Measurements from ENCODE around the gene BUB1B. TPM values are rescaled to one million over a fixed set of nuclear protein-coding genes. Genes with fewer than 3 reads are reported as not detected.

BUB1B gene
- total and polyA plus RNA-seq, 8 donors, result 1.6 to 25.0 (median 4.4) TPM

DNA sequence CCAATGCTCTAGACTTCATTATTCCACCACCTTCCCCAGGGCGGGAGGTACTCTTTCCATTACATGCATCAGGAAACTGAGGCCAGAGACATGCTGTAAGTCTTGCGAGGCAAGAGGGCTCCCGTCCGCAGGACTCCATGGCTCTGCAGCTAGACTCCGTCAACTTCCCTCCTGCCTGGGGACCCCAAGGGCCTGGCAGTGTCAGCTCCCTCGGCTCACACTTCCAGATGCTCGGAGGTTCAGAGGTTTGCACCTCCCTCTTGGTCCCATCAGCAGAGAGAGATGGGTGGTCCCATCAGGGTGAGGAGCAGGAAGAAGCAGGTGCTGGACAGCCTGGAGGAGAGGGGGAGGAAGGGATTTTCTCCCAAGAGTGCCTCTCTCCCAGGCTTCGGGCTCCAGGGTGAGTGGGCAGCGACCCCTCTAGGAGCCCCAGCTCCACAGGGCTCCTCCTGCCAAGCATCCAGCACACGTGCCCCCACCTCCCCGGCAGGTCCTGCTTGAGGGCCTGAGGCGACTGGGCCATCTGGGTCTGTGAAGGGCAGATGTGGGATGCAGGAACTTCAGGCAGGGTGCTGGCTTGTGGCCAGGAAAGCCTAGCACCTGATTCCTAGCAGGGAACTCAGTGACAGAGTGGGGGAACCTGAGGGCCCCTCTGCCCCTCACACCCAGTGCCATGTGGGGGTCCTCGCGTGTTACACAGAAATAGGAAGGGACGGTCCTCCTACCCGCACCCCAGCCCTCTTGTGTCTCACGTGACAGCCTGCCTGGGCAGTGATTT is 87.3 kb downstream of the BUB1B start:
- no peak overlapping the region for H3K4me3 ChIP-seq
- H3K27ac ChIP-seq, result no peak overlapping the region
- peaks cover 0 to 16% (median 13%) of the 10 kb centered on the region in 3 donors for H3K27me3 ChIP-seq
- 80 to 95% (median 91%) methylated on average over 15 to 17 of the region's 17 CpGs for WGBS, 5 donors
- intact Hi-C loops (cut with DNase I; ENCODE audit: low total_unique reads), result no loop called here
- no peaks in the 10 kb centered on the region for H3K9me3 ChIP-seq
- TF ChIP-seq EP300 (IDR thresholded peaks at IDR 0.05), result no peak
- no peak for TF ChIP-seq POLR2AphosphoS5 (IDR thresholded peaks at IDR 0.05)
- no peak for TF ChIP-seq POLR2A (IDR thresholded peaks at IDR 0.05)
- TF ChIP-seq, protein P1, sequence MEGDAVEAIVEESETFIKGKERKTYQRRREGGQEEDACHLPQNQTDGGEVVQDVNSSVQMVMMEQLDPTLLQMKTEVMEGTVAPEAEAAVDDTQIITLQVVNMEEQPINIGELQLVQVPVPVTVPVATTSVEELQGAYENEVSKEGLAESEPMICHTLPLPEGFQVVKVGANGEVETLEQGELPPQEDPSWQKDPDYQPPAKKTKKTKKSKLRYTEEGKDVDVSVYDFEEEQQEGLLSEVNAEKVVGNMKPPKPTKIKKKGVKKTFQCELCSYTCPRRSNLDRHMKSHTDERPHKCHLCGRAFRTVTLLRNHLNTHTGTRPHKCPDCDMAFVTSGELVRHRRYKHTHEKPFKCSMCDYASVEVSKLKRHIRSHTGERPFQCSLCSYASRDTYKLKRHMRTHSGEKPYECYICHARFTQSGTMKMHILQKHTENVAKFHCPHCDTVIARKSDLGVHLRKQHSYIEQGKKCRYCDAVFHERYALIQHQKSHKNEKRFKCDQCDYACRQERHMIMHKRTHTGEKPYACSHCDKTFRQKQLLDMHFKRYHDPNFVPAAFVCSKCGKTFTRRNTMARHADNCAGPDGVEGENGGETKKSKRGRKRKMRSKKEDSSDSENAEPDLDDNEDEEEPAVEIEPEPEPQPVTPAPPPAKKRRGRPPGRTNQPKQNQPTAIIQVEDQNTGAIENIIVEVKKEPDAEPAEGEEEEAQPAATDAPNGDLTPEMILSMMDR (IDR thresholded peaks at IDR 0.05), result no peak
- no peaks in the 10 kb centered on the region for H3K36me3 ChIP-seq
- DNase-seq, result no peak
- H3K4me1 ChIP-seq, result peaks cover 6 to 22% (median 13%) of the 10 kb centered on the region in 4 donors

DNA sequence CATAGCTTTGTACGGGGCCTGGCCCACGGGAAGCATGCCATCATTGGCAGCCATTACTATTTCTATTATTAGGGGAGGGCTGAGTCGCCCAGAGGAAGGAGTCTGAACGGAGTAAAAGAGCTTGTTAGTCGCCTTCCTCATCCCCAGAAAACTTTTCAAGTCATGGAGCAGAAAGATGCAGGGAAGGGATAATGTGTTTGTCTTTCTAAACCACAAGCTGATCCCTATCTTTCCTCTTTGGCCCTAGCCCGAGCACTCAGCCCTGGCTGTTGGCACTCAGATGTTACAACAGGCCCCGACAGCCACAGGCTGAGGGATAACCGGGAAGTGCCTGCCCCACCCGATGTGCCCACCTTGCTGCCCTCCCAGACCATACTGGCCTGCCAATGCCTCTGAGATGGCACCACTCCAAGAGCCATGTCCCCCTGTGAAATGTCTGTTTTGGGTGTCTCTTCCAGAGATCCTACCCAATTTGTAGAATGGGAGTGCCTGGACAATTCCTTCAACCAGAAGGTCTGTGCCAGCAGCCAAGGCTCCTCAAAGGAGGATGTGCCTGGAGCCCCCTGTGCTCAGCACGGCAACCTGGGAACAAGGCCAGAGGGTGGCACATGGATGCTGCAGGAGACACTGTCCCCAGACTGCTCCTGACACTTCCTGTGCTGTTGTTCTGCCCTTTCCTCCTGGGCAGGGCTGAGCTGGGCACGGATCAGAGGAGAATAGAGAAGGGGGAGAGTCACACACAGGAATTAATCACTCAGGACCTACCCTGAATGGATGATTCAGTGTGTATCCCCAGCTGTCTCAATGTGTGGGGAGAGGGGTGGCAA is 88.8 kb downstream of the BUB1B start:
- Histone ChIP-seq H3K4me1 (peaks cover 12 to 30% (median 24%) of the 10 kb centered on the region in 4 donors), H3K4me3 (no peak overlapping the region), H3K27ac (no peak overlapping the region), H3K27me3 (peaks cover 0 to 30% (median 17%) of the 10 kb centered on the region in 3 donors), H3K36me3 (no peaks in the 10 kb centered on the region), H3K9me3 (no peaks in the 10 kb centered on the region)
- TF ChIP-seq, protein P1 (IDR thresholded peaks at IDR 0.05), result no peak
- 35 to 62% (median 46%) methylated on average over 10 to 11 of the region's 11 CpGs for WGBS, 5 donors
- intact Hi-C loops (cut with DNase I; ENCODE audit: low total_unique reads), result no loop called here
- no peak for DNase-seq

DNA sequence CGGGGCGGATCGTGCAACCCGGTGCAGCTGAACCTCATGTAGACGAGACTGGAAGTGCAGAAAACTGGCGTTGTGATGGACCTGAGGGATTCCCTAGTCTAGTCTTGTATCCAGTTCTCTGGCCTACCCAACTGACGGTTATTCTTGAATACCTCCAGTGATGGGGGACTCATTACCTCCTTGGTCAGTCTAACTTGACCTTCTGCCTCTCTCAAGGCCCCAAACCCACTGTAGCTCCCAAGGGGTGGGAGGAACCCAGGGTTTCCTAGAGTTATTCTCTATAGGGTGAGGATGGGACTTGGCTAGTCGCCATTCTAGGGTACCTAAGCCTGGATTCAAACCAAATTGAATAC is 89.4 kb downstream of the BUB1B start:
- Histone ChIP-seq H3K27me3 (peaks cover 0 to 30% (median 17%) of the 10 kb centered on the region in 3 donors), H3K9me3 (no peaks in the 10 kb centered on the region), H3K4me1 (peaks cover 12 to 30% (median 24%) of the 10 kb centered on the region in 4 donors), H3K36me3 (no peaks in the 10 kb centered on the region), H3K27ac (no peak overlapping the region), H3K4me3 (no peak overlapping the region)
- intact Hi-C loops (cut with DNase I; ENCODE audit: low total_unique reads), result no loop called here
- 89 to 96% (median 94%) methylated on average over 8 of the region's 8 CpGs for WGBS, 5 donors
- TF ChIP-seq, protein P1 (IDR thresholded peaks at IDR 0.05), result no peak
- TF ChIP-seq POLR2A (IDR thresholded peaks at IDR 0.05) (no peak), POLR2AphosphoS5 (IDR thresholded peaks at IDR 0.05) (no peak), EP300 (IDR thresholded peaks at IDR 0.05) (no peak)
- no peak for DNase-seq

DNA sequence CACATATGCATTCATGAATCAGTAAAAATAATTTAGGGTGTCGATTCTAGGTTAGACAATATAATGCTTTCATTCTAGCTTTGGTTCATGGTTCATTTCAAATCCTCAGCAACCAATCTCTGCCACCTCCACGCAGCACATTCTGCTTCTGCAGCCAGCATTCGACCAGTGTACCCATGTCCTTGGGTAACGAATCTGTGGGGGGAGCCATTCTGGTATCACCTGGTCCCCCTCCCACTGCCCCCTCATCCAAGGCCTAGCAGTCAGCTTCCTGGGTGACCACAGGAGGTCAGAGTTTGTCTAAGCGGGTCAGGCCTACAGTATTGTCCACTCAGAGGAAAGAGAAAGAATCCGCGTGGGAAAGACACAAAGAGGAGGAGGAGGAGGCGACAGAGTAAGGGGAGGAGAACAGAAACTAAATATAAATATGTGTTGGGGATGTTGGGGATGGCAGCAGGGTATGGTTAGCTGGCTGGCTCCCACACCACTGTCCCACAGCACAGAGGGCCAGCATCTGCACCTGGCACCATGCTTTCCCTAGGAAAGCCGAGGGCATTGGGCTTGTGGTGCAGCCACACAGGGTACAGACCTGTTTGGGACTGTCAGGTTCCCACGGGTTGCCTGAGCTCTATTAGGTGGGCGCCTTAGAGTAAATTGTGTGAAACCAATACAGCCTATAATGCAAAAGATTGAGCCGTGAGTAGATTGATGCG is 90.1 kb downstream of the BUB1B start:
- no peak for DNase-seq
- H3K9me3 ChIP-seq, result no peaks in the 10 kb centered on the region
- no peak overlapping the region for H3K4me3 ChIP-seq
- 86 to 93% (median 89%) methylated on average over 13 of the region's 13 CpGs for WGBS, 5 donors
- TF ChIP-seq, protein P1 (IDR thresholded peaks at IDR 0.05), result no peak
- TF ChIP-seq EP300 (IDR thresholded peaks at IDR 0.05) (no peak), POLR2AphosphoS5 (IDR thresholded peaks at IDR 0.05) (no peak), POLR2A (IDR thresholded peaks at IDR 0.05) (no peak)
- peaks cover 12 to 30% (median 24%) of the 10 kb centered on the region in 4 donors for H3K4me1 ChIP-seq
- H3K27me3 ChIP-seq, result peaks cover 0 to 30% (median 17%) of the 10 kb centered on the region in 3 donors
- intact Hi-C loops (cut with DNase I; ENCODE audit: low total_unique reads), result no loop called here
- H3K36me3 ChIP-seq, result no peaks in the 10 kb centered on the region
- H3K27ac ChIP-seq, result no peak overlapping the region
